SU-DHL-6 (cell line): ENCODE results near the gene MPRIP.

Experiments
- EZH2phosphoT487 ChIP-seq: fragments of 200-600 bp; sonication (generic), shearing (Covaris generic); conservative IDR thresholded peaks from 2 replicates; pipeline ENCODE4 v1.6.1; 2018; ENCODE audit warnings: mild to moderate bottlenecking, antibody characterized with exemption, low read length, moderate library complexity, mixed read lengths
- TF ChIP-seq, protein P1 (sequence below): fragments of 200-600 bp; sonication (generic); IDR thresholded peaks from one replicate; pipeline ENCODE4 v1.5.1; 2017; ENCODE audit warnings: antibody characterized with exemption, mild to moderate bottlenecking, low read length, moderate library complexity; ENCODE audit not compliant: insufficient read depth, poor library complexity, severe bottlenecking

DNA sequence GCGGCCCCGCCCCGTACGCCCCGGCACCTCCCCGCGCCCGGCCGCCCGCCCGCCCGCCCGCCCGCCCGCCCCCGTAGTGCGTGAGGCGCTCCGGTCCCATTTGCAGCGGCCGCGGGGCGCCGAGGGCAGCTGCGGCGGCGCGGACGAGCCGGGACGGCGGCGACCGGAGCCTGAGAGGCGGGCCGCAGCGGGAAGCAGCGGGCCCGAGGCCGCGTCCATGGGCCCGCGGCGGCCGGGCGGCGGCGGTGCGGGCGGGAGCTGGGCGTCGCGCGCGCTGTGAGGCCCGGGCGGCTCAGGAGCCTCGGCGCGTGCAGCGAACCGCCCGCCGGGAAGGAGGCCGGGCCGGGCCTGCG lies at the start of gene MPRIP:
- TF ChIP-seq, protein P1, sequence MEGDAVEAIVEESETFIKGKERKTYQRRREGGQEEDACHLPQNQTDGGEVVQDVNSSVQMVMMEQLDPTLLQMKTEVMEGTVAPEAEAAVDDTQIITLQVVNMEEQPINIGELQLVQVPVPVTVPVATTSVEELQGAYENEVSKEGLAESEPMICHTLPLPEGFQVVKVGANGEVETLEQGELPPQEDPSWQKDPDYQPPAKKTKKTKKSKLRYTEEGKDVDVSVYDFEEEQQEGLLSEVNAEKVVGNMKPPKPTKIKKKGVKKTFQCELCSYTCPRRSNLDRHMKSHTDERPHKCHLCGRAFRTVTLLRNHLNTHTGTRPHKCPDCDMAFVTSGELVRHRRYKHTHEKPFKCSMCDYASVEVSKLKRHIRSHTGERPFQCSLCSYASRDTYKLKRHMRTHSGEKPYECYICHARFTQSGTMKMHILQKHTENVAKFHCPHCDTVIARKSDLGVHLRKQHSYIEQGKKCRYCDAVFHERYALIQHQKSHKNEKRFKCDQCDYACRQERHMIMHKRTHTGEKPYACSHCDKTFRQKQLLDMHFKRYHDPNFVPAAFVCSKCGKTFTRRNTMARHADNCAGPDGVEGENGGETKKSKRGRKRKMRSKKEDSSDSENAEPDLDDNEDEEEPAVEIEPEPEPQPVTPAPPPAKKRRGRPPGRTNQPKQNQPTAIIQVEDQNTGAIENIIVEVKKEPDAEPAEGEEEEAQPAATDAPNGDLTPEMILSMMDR, result no peak
- TF ChIP-seq EZH2phosphoT487, result no peak
